ENCODE results near the gene CALD1.

DNA sequence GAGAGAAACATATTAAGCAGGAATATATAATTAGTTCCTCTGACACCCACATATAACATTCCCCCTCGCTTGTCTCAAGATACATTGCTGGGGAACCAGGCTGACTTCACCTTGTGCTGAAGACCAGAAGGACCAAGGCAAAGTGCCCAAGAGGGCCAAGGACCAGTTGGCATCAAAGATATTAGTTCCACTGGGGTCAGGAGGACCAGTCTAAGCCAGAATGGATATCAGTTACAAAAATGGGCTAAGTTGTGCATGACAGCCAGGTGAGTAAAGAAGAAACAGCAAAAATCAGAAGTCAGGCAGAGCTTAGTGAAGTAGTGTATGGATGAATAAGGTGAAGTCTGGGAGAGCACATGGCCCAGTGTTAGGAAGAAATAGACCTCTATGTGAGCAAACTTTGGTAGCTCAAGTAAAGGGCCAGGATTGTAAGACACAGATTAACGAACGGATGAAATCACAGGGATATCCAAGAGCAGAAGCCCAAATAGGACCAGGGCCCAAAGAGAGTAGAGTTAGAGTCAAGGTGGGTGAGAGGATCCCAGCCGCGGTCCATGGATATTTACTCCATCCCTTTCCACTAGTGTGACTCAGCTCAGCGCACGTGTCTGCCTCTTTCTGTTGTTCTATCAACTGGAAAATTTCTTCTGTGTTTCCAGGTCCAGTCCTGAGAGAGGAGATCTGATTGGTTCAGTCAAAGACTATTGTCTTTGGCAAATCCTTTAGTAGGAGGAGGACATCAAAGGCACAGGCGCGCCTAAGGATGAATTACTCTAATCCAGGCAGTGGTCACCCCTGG, 5.0 kb downstream of the CALD1 start:
- TF ChIP-seq, protein P1, sequence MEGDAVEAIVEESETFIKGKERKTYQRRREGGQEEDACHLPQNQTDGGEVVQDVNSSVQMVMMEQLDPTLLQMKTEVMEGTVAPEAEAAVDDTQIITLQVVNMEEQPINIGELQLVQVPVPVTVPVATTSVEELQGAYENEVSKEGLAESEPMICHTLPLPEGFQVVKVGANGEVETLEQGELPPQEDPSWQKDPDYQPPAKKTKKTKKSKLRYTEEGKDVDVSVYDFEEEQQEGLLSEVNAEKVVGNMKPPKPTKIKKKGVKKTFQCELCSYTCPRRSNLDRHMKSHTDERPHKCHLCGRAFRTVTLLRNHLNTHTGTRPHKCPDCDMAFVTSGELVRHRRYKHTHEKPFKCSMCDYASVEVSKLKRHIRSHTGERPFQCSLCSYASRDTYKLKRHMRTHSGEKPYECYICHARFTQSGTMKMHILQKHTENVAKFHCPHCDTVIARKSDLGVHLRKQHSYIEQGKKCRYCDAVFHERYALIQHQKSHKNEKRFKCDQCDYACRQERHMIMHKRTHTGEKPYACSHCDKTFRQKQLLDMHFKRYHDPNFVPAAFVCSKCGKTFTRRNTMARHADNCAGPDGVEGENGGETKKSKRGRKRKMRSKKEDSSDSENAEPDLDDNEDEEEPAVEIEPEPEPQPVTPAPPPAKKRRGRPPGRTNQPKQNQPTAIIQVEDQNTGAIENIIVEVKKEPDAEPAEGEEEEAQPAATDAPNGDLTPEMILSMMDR (conservative IDR thresholded peaks at IDR 0.05; ENCODE audit: low read depth, low read length), result no peak
- no peak for TF ChIP-seq EZH2 (IDR thresholded peaks at IDR 0.05; ENCODE audit: borderline replicate concordance, low read depth, low read length, poor library complexity, severe bottlenecking)
